GM19099 (cell line): ENCODE measurements around the gene CXCR5.

Source experiments
- POLR2A ChIP-seq: IDR thresholded peaks from 3 replicates; pipeline ENCODE4 v1.6.1; 2011; ENCODE audit warnings: low read depth; ENCODE audit not compliant: insufficient read length; ENCODE audit errors: extremely low read depth

Gene CXCR5

GRCh38 chr11:118901494-118902335, 18.0 kb downstream of the CXCR5 start:
- TF ChIP-seq POLR2A: no peak

DNA sequence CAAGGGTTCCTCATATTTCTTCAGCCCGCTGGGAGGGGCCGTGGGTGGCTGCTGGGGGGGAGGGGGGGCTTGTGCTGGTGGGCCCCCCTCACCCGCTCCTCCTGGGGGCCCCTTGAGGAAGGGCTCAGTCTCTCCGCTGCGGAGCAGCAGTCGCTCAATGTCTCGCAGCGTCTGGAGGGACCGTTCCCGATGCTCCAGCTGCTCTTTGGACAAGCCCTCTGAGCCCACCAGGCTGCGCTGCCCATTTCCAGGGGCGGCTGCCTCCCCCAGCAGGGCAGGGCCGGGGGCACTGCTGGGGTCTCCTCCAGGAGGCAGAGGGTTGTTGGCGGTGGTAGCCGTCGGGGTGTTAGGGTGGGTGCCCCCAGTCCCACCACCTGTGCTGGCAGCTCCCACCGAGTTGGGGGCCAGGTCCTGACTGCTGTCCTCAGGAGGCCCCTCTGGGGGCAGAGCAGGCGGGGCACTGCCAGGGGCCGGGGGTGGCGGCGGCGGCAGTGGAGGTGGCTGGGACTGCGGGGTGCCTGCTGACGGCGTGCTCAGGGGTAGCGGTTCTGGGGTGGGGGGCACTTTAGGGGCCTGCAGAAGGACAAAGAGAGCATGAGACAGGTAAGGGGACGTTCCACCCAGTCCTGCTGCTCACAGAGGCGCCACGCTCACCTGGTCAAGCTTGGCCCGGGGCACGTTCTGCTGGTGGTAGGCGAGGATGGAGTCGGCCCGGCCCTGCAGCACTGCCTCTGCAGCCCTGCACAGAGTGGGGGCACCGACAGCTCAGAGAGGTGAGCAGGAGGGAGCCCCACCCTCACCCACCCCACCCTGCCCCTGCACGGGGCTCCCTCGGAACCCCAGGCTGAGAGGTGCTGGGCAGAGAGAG, 18.9 kb downstream of the CXCR5 start:
- TF ChIP-seq POLR2A: no peak

- no peak for TF ChIP-seq POLR2A
Measured at GRCh38 chr11:118903204-118904015, 19.7 kb downstream of the CXCR5 start.

DNA sequence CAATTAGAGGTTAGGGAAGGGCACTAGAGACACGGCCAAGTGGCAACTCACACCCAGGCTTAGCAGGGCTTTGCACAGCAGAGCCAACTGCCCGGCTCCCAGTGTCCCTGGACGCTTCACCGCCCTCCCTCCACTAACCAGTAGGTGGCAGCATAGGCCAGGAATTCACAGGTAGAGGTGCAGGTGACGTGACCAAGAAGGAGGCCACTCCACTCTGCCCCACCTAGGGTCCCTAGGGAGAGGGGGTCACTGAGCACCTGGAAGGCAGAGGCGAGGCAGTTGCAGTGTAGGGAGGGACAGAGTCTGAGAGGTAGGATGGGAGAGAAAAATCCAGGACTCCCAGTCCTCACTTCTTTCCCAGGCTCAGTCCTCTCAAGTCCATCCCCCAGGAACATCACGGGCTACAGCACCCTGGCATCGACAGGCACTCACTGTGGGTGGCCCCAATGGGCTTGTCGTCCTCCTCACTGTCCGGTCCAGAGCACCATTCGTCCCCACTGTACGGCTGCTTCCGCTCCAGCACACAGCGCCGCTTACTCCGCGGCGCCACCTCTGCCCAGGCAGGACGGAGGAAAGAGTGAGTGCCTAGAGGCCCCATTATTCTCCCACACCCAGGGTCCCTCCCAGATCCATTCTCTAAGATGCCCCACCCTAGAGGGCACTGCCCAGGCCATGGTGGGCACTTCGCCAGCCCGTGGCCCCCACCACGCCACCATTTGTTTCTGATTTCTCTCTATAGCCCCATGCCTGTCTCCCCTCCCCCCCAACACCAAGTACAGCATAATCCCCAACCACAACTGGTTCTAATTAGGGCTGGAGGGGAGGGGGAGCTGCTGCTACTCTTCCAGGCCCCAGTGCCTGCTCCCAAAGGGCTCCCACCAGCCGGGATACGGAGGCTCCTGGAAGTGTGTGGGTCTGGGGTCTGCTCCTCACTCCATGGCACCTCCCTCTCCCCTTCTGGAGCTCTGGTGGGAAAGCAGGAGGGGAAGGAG, 23.7 kb downstream of the CXCR5 start:
- no peak for TF ChIP-seq POLR2A

- no peak for TF ChIP-seq POLR2A
Measured at GRCh38 chr11:118908264-118908663, 24.6 kb downstream of the CXCR5 start.

DNA sequence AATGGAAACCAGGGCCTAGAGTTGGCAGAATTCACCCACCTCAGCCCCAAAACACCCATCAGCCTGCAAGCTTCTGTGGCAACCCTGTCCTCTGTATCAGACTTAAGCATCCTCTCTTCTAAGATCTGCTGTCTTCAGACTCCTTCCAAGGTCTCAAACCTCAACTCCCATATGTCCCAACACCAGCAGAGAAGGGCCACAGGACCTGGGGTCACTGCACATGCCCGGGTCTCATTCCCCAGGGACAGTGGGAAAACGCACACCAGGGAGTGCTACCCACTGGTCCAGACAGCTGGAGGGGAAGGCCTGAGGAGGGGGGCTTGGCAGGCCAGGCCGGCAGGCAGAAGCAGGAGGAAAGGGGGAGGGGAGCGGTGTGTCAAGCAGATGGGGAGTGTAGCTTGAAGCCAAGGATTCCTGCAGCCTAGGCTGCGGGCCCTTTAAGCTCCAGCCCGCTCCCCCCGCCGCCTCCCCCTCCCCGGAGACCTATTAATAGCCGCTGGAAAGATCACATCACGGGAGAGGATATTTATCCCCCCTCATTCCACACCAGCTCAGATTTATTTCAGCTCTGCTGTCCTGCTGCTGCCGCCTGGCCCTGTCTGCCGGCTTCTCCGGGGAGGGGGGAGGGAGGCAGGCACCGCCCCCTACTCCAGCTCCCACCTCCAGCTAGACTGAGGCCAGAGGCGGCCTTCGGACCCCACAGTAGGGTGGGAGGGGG, 25.4 kb downstream of the CXCR5 start:
- no peak for TF ChIP-seq POLR2A

DNA sequence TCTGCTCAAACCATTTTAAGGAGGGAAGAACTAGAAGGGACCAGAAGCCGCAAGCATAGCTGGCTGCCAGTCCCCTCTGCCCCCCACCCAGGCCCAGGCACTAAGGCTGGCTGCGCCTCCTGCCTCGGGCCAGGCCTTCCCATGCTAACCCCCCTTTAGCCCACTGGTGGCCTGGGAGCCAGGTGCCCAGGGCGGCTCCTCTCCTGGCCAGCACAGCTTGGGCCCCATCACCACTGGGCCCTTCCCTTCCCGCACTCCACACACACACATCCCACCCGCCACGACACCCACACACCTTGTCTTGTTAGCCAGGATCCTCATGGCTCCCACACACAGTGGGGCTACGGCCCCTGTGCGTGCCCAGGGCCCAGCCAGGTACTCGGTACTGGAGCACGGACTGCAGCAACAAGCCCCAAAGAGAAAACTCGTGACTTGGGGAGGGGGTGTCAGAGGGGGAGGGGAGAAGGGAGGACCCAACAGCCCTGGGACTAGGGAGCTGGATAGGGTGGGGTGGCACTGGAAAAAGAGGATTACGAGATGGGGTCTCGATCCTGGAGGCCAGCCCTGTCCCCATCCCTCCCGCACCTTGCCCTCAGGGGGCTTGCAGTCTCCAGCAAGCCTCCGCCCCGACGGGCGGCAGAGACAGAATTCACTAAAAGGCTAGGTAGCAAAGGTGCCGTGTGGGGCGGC, 26.1 kb downstream of the CXCR5 start:
- TF ChIP-seq POLR2A: no peak

DNA sequence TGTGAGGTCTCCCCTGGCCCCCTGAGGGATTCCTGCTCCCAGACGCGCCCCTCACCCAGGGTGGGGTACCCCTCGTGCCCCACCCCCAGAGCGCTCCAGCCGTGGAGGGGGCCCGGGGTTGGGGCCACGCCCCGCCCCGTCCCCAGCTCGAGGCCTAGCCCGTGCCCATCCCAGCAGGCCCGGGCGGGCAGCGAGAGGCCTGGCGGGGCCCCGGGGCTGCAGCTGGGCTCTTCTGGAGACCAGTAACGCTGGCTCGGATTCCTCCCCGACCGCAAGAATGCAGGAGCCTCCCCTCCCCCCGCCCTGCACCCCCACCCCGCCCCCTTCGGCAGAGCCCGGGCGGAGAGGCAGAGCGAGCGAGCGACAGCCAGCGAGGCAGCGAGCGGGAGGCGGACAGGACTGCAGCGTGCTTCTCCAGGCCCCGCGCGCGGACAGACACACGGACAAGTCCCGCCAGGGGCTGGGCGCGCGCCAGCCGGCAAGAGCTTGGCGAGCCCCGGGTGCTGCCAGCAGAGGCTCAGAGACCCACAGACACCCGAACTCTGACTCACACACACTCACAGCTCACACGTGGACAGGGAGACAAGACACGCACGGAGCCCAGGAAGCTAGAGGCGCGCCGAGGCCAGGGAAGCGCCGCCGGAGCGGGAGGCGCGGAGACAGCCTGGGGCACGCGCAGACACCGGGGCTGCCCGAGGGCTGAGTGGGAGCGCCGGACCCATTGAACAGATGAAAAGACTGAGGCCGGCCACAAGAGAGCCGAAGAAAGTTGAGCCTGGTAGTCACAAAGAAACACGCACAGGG, 26.8 kb downstream of the CXCR5 start:
- TF ChIP-seq POLR2A: no peak

DNA sequence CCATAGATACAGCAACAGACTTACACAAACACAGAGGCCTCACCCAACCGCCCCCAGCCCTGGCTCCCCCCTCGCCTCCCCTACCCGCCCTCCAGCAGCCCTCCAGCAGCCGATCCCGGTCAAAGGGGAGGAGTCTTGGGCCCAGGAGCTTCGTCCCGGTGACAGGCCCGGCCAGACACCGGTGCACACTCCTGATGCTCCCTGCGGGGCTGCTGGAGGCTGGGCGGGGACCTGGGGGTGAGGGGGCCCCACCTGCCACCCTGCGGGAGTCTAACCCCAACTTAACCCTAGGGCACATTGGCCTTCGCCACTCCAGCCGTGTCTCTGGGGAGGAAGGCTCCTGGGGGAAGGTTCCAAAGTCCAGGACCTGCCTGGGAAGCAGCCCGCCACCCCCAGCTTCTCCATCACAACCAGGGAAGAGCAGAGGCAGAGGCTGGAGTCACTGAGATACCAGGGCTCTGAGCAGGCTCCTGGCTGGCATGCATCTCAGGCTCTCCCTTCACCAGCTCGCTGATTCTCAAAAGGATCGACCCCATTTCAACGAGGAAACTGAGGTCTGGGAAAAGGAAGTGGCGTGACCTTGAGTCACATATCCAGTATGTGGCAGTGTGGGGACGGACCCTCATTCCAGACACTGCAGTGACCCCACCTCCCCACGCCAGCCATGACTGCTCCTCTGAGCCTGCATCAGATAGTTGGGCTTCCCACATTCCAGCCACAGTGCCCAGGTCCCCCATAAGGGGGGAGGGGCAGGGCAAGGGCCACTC, 27.6 kb downstream of the CXCR5 start:
- TF ChIP-seq POLR2A: no peak

- TF ChIP-seq POLR2A: no peak
Measured at GRCh38 chr11:118911880-118912741, 28.4 kb downstream of the CXCR5 start.

- no peak for TF ChIP-seq POLR2A
Measured at GRCh38 chr11:118912742-118913410, 29.2 kb downstream of the CXCR5 start.
